H1 (cell line): ENCODE data around the gene PDRG1. TPM values are rescaled to one million over a fixed set of nuclear protein-coding genes. Genes with fewer than 3 reads are reported as not detected.

Experiments
- CTCF ChIA-PET: fragments of 300-600 bp; sonication (Branson Sonifier 250); formaldehyde crosslinking; loops from one replicate; lab custom pipeline; 2021; ENCODE audit not compliant: partially characterized antibody; lab: Charles Lee
- POLR2A ChIA-PET: fragments of 300-600 bp; sonication (Branson Sonifier 250); formaldehyde crosslinking; loops from one replicate; lab custom pipeline; 2021; ENCODE audit warnings: inconsistent platforms; ENCODE audit not compliant: partially characterized antibody; lab: Charles Lee
- DNase-seq, 2 experiments: peaks; one replicate each; pipeline versions ENCODE4 v3.0.0 to v3.0.0-alpha.2; 2010 to 2022; ENCODE audit warnings: low spot score in 2 of 2, low read depth in 1 of 2, mixed read lengths in 1 of 2
- FAIRE-seq: peaks from 2 replicates; lab custom pipeline; 2011; peaks lifted over from hg19 to GRCh38; lab: Jason Lieb, UNC
- H2AFZ ChIP-seq: 2 replicates; pipeline ENCODE4 v1.8.1; 2012; ENCODE audit warnings: low read length, inconsistent platforms
- H2AK5ac ChIP-seq: 2 replicates; pipeline ENCODE4 v1.6.1; 2013; ENCODE audit warnings: low read depth, low read length
- H2BK120ac ChIP-seq: replicated peaks from 2 replicates; pipeline ENCODE3; 2013; ENCODE audit warnings: low read depth, low read length, inconsistent platforms
- H2BK12ac ChIP-seq: 2 replicates; pipeline ENCODE4 v1.6.1; 2013; ENCODE audit warnings: low read depth, low read length
- H2BK15ac ChIP-seq: 2 replicates; pipeline ENCODE4 v1.6.1; 2013; ENCODE audit warnings: low read length
- H2BK20ac ChIP-seq: 2 replicates; pipeline ENCODE4 v1.6.1; 2013; ENCODE audit warnings: low read length
- H2BK5ac ChIP-seq: 2 replicates; pipeline ENCODE4 v1.6.1; 2013; ENCODE audit warnings: low read depth, low read length
- H3K14ac ChIP-seq: 2 replicates; pipeline ENCODE4 v1.6.1; 2013; ENCODE audit warnings: inconsistent platforms; ENCODE audit not compliant: insufficient read length
- H3K18ac ChIP-seq: 2 replicates; pipeline ENCODE4 v1.6.1; 2013; ENCODE audit warnings: low read length; ENCODE audit errors: extremely low read depth
- H3K23ac ChIP-seq: 2 replicates; pipeline ENCODE4 v1.6.1; 2013; ENCODE audit warnings: inconsistent platforms; ENCODE audit not compliant: insufficient read length
- H3K23me2 ChIP-seq: 2 replicates; pipeline ENCODE4 v1.6.1; 2013; ENCODE audit warnings: low read depth, low read length
- H3K27ac ChIP-seq: 2 replicates; pipeline ENCODE4 v1.6.1; 2011; ENCODE audit warnings: low read depth, low read length, inconsistent platforms
- H3K27me3 ChIP-seq, 4 experiments: replicated peaks in 1 of 4; 1 replicate in 1 of 4; 2 replicates in 3 of 4; pipeline versions ENCODE4 v1.6.1 to v1.8.1; 2011 to 2013; ENCODE audit warnings: low read length in 3 of 4, mild to moderate bottlenecking in 3 of 4, inconsistent platforms in 2 of 4, mixed read lengths in 2 of 4, moderate library complexity in 1 of 4; ENCODE audit not compliant: control insufficient read depth in 3 of 4, insufficient read depth in 3 of 4; ENCODE audit errors: extremely low read depth in 1 of 4
- H3K36me3 ChIP-seq, 4 experiments: 2 replicates each; pipeline versions ENCODE4 v1.6.1 to v1.8.1; 2011 to 2013; ENCODE audit warnings: mild to moderate bottlenecking in 4 of 4, low read length in 3 of 4, moderate library complexity in 2 of 4, control low read depth in 1 of 4, inconsistent platforms in 1 of 4; ENCODE audit not compliant: insufficient read depth in 4 of 4, control insufficient read depth in 2 of 4
- H3K4ac ChIP-seq: replicated peaks from 2 replicates; pipeline ENCODE3; 2013; ENCODE audit warnings: low read length, low read depth, mixed read lengths, inconsistent platforms; ENCODE audit not compliant: insufficient read length
- H3K4me1 ChIP-seq, 4 experiments: replicated peaks in 1 of 4; 1 replicate in 1 of 4; 2 replicates in 3 of 4; pipeline versions ENCODE4 v1.6.1 to v1.8.1; 2011 to 2013; ENCODE audit warnings: low read length in 3 of 4, inconsistent platforms in 2 of 4, mixed read lengths in 1 of 4; ENCODE audit not compliant: insufficient read depth in 4 of 4, control insufficient read depth in 3 of 4
- H3K4me2 ChIP-seq, 2 experiments: 2 replicates each; pipeline versions ENCODE4 v1.6.1 to v1.8.1; 2011 to 2013; ENCODE audit warnings: low read depth in 2 of 2, low read length in 2 of 2, control low read depth in 1 of 2, inconsistent platforms in 1 of 2, mild to moderate bottlenecking in 1 of 2; ENCODE audit not compliant: insufficient read depth in 1 of 2
- H3K4me3 ChIP-seq, 4 experiments: fragments of 200-600, 300-600 bp in 1 of 4; sonication (generic), shearing (Covaris generic), sonication (Bioruptor Twin) in 1 of 4; 2 replicates each; pipeline versions ENCODE4 v1.5.1 to v1.8.1; 2011 to 2016; ENCODE audit warnings: low read length in 4 of 4, low read depth in 3 of 4, control low read depth in 2 of 4, inconsistent platforms in 2 of 4, mild to moderate bottlenecking in 2 of 4, mixed read lengths in 1 of 4, moderate library complexity in 1 of 4; ENCODE audit not compliant: insufficient read depth in 2 of 4; ENCODE audit errors: extremely low read depth in 1 of 4
- H3K56ac ChIP-seq: replicated peaks from 2 replicates; pipeline ENCODE3; 2013; ENCODE audit warnings: low read depth, mild to moderate bottlenecking, mixed read lengths, low read length, inconsistent platforms; ENCODE audit not compliant: insufficient read length
- H3K79me1 ChIP-seq: 2 replicates; pipeline ENCODE4 v1.6.1; 2013; ENCODE audit warnings: low read depth, low read length, control low read depth
- H3K79me2 ChIP-seq, 2 experiments: 2 replicates each; pipeline versions ENCODE4 v1.6.1 to v1.8.1; 2012 to 2013; ENCODE audit warnings: low read length in 2 of 2, mild to moderate bottlenecking in 2 of 2, inconsistent platforms in 1 of 2; ENCODE audit not compliant: insufficient read depth in 2 of 2, control insufficient read depth in 1 of 2
- H3K9ac ChIP-seq, 4 experiments: replicated peaks in 1 of 4; 1 replicate in 1 of 4; 2 replicates in 3 of 4; pipeline versions ENCODE4 v1.6.1 to v1.8.1; 2011 to 2013; ENCODE audit warnings: low read depth in 3 of 4, low read length in 3 of 4, control low read depth in 2 of 4, mild to moderate bottlenecking in 2 of 4, moderate library complexity in 2 of 4, inconsistent platforms in 1 of 4; ENCODE audit errors: extremely low read depth in 1 of 4
- H3K9me3 ChIP-seq, 2 experiments: 2 replicates each; pipeline versions ENCODE4 v1.6.1 to v1.8.1; 2012 to 2013; ENCODE audit warnings: mild to moderate bottlenecking in 2 of 2, moderate library complexity in 2 of 2, control low read depth in 1 of 2, inconsistent platforms in 1 of 2, low read depth in 1 of 2, low read length in 1 of 2, mixed read lengths in 1 of 2; ENCODE audit not compliant: insufficient read depth in 2 of 2
- H4K20me1 ChIP-seq, 2 experiments: replicated peaks in 1 of 2; 2 replicates each; pipeline versions ENCODE3 to v1.8.1; 2011 to 2013; ENCODE audit warnings: inconsistent platforms in 2 of 2, low read length in 2 of 2, mild to moderate bottlenecking in 1 of 2; ENCODE audit not compliant: insufficient read depth in 2 of 2, control insufficient read depth in 1 of 2
- H4K5ac ChIP-seq: 2 replicates; pipeline ENCODE4 v1.6.1; 2013; ENCODE audit warnings: low read length, low read depth, mixed read lengths, inconsistent platforms; ENCODE audit not compliant: insufficient read length
- H4K8ac ChIP-seq: 2 replicates; pipeline ENCODE4 v1.8.0; 2013; ENCODE audit warnings: mild to moderate bottlenecking, moderate library complexity, low read length, inconsistent platforms; ENCODE audit not compliant: insufficient read depth; ENCODE audit errors: extremely low read depth
- H4K91ac ChIP-seq: replicated peaks from 2 replicates; pipeline ENCODE3; 2013; ENCODE audit warnings: low read length, mixed read lengths, inconsistent platforms; ENCODE audit not compliant: insufficient read length
- BCL11A ChIP-seq, 2 experiments: IDR thresholded peaks; one replicate each; pipeline ENCODE4 v1.6.1; 2011; ENCODE audit warnings: low read depth in 2 of 2, low read length in 2 of 2, mild to moderate bottlenecking in 2 of 2
- CTBP2 ChIP-seq: IDR thresholded peaks from 2 replicates; pipeline ENCODE4 v1.7.0; 2011; ENCODE audit warnings: borderline replicate concordance, mild to moderate bottlenecking, moderate library complexity, mixed read lengths, low read length; ENCODE audit not compliant: insufficient read depth, insufficient read length
- HDAC2 ChIP-seq, 2 experiments: fragments of 300-600 bp in 1 of 2; sonication (generic) in 1 of 2; IDR thresholded peaks; 2 replicates each; pipeline ENCODE4 v1.6.1; 2011 to 2012; ENCODE audit warnings: low read depth in 2 of 2, low read length in 2 of 2, mild to moderate bottlenecking in 2 of 2, moderate library complexity in 2 of 2, borderline replicate concordance in 1 of 2, inconsistent platforms in 1 of 2
- KDM1A ChIP-seq: fragments of 200-600, 300-600 bp; sonication (generic); IDR thresholded peaks from 2 replicates; pipeline ENCODE4 v1.7.1; 2016; ENCODE audit warnings: mild to moderate bottlenecking, low read length, borderline replicate concordance
- NRF1 ChIP-seq: IDR thresholded peaks from 2 replicates; pipeline ENCODE4 v1.6.1; 2011; ENCODE audit warnings: mild to moderate bottlenecking, low read depth, low read length, improper control_type of control experiment
- SIRT6 ChIP-seq: IDR thresholded peaks from one replicate; pipeline ENCODE4 v1.7.1; 2012; ENCODE audit warnings: low read length, inconsistent platforms
- WGBS, 2 experiments: shearing (Covaris generic) in 1 of 2; methylation state at CpG; one replicate each; pipeline versions ENCODE4 v1.1.6 to v1.1.7; 2013 to 2015; ENCODE audit warnings: low lambda C conversion rate in 2 of 2, mixed read lengths in 2 of 2, inconsistent platforms in 1 of 2, low coverage in 1 of 2, missing lambda C conversion rate in 1 of 2; ENCODE audit not compliant: insufficient replicate concordance in 2 of 2, insufficient coverage in 1 of 2, insufficient read length in 1 of 2; ENCODE audit errors: extremely low coverage in 1 of 2, missing lambda C conversion rate in 1 of 2; 5-methylcytosine and 5-hydroxymethylcytosine counted together
- polyA plus RNA-seq, 7 experiments: library from polyadenylated mRNA; depleted of rRNA in 3 of 7; stranded (reverse) in 5 of 7; unstranded in 2 of 7; fragments of >200 nt in 5 of 7; fragments of 200-250 nt in 2 of 7; gene quantifications; 1 replicate in 5 of 7; 2 replicates in 1 of 7; 4 replicates in 1 of 7; pipeline versions ENCODE4 v1.2.1 to v1.2.3, GENCODE V29; 2011 to 2013; ENCODE audit warnings: missing spikeins in 2 of 7, mixed read lengths in 2 of 7
- total RNA-seq: library from RNA; stranded (reverse); fragmentation: NEBNext Ultra II Directional; extraction: Animal tissue kit (Norgen Biotek cat#: 25700); gene quantifications from 2 replicates; pipeline ENCODE4 v1.2.1, GENCODE V29; 2021

Gene PDRG1
- total and polyA plus RNA-seq, 2 of the 8 experiments (the other 6 are each of a cell fraction or from before 2014, with no cell fraction given) = 14.2 to 20.8 TPM

DNA sequence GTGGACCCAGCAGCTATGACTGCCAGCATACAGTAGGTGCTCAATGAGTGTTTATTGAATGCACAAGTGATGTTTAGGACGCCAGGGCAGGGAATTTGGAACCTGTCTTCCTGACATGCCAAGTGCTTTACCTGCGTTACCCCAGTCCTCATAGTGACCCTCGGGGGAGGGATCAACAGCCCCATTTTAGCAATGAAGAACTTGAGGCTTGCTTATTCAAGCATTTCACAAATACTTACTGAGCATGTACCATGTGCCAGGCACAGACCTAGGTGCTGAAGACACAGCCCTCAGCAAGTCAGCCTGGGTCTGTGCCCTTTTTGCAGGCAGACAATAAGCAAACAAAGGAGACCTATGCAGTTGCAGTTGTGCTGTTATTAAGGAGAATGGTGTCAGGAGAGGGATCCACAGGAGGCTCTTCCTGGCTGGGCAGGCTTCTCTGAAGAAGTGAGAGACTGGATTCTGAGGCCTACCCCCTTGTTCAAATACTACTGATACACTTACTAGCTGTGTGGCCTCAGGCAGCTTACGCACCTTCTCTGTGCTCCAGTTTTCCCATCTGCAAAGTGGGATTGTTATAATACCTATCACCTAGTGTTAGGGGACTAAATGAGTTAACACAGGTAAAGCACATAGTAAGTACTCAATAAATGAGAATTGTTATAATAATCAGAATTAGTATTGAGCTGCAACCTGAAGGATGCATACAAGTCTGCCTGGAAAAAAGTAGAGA lies 41.6 kb downstream of the PDRG1 start:
- Histone ChIP-seq H2BK5ac (no peak overlapping the region), H3K9me3 (no peaks in the 10 kb centered on the region), H3K4me2 (no peak overlapping the region; a peak in 1 of 4 replicates), H3K27ac (no peak overlapping the region), H3K23me2 (peaks cover 2% of the 10 kb centered on the region; the same call in 1 of the 2 replicates), H2AFZ (peak overlapping the region; percentile 0; the same call in 1 of the 2 replicates), H3K14ac (no peak overlapping the region), H2BK120ac (no peak overlapping the region), H3K36me3 (no peaks in the 10 kb centered on the region), H3K79me2 (no peaks in the 10 kb centered on the region), H3K56ac (no peak overlapping the region), H4K5ac (no peak overlapping the region), H3K23ac (no peak overlapping the region), H3K18ac (no peak overlapping the region), H3K4me1 (peaks cover 15 to 37% (median 29%) of the 10 kb centered on the region in 4 experiments), H3K4me3 (no peak overlapping the region), H3K9ac (no peak overlapping the region), H3K4ac (no peak overlapping the region), H4K20me1 (no peaks in the 10 kb centered on the region), H2AK5ac (no peak overlapping the region), H3K79me1 (no peaks in the 10 kb centered on the region), H2BK12ac (no peak overlapping the region), H4K91ac (peak overlapping the region; percentile 20), H4K8ac (no peak overlapping the region), H2BK20ac (no peak overlapping the region), H2BK15ac (peak overlapping the region; percentile 14; the same call in 1 of the 2 replicates), H3K27me3 (peaks cover 0 to 2% (median 0%) of the 10 kb centered on the region in 4 experiments; a peak in 1 of 7 replicates)
- DNase-seq (no peak), FAIRE-seq (no peak)
- peak; percentile 87 for TF ChIP-seq KDM1A
- TF ChIP-seq HDAC2 (IDR thresholded peaks at IDR 0.05; ENCODE audit: borderline replicate concordance in 1 of 2, low read depth in 2 of 2, low read length in 2 of 2) = peak in 1 of 2 experiments; percentile 53; a peak in 1 of 4 replicates
- TF ChIP-seq BCL11A (IDR thresholded peaks at IDR 0.05; ENCODE audit: low read depth in 2 of 2, low read length in 2 of 2) = no peak
- no peak for TF ChIP-seq CTBP2
- TF ChIP-seq NRF1 = no peak
- no peak for TF ChIP-seq SIRT6
- CTCF ChIA-PET = interaction anchor here (0.7 to 3.2 kb wide), 7 partner anchors 24 to 87 kb away, joined by 3 to 18 read pairs (median 4); no protein-coding TSS in a partner anchor
- WGBS, 2 experiments = 80% methylated on average over 4 of the region's 4 CpGs; no CpG with 5 or more reads in 1 of the 2 experiments
- POLR2A ChIA-PET = interaction anchor here (0.8 to 2.0 kb wide), 2 partner anchors 10 to 11 kb away, joined by 4 to 9 read pairs; no protein-coding TSS in a partner anchor
